Body of pancreas (tissue), 4 donors: Measurements from ENCODE around the gene MTHFD1.

Experiments used
- POLR2A ChIP-seq, 3 donors: fragments of 450-650 bp; IDR thresholded peaks; one replicate each; pipeline ENCODE4 v1.6.1; 2016; ENCODE audit warnings: antibody characterized with exemption in 3 of 3, mild to moderate bottlenecking in 2 of 3
- TF ChIP-seq, protein P1 (sequence below), 7 experiments: fragments of 450-650 bp in 4 of 7; fragments of 200-600 bp in 3 of 7; sonication (generic) in 3 of 7; IDR thresholded peaks; one replicate each; pipeline ENCODE4 v1.5.1; 2016 to 2019; ENCODE audit warnings: antibody characterized with exemption in 7 of 7

DNA sequence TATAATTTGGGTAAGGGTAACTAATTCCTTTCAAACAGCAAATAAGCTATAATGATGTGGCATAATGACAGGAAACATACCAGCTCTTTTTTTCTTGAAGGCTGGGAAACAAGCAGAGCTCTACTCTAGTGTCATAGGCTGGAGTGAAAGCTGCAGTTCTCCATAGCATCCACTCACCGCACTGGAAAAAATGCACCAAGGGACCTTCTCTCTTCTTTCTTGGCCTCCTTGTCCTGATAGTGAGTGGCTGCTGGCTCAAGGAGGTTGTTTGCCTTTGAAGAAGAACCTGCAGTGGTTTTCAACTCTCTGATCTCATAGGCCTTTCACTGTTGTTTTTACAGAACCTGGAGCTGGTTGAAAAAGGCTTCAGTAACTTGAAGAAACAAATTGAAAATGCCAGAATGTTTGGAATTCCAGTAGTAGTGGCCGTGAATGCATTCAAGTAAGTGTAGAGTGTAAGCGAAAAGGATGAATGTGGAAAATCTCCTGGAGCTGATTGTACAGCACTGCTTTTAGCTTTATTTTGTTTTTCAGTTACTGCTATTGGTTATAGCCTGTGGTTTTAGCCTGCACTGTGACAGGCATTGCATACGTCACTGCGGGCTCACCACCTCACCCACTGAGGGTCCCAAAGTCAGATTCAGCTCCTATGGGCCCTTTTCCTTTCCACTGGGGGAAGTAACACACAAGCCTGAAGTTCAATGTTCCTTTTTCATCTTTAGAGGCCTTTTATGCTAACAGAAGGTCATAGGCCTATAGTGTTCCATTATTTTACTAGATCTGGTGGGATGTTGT lies 59.9 kb downstream of the MTHFD1 start:
- TF ChIP-seq, protein P1, sequence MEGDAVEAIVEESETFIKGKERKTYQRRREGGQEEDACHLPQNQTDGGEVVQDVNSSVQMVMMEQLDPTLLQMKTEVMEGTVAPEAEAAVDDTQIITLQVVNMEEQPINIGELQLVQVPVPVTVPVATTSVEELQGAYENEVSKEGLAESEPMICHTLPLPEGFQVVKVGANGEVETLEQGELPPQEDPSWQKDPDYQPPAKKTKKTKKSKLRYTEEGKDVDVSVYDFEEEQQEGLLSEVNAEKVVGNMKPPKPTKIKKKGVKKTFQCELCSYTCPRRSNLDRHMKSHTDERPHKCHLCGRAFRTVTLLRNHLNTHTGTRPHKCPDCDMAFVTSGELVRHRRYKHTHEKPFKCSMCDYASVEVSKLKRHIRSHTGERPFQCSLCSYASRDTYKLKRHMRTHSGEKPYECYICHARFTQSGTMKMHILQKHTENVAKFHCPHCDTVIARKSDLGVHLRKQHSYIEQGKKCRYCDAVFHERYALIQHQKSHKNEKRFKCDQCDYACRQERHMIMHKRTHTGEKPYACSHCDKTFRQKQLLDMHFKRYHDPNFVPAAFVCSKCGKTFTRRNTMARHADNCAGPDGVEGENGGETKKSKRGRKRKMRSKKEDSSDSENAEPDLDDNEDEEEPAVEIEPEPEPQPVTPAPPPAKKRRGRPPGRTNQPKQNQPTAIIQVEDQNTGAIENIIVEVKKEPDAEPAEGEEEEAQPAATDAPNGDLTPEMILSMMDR (IDR thresholded peaks at IDR 0.05): no peak
- no peak for TF ChIP-seq POLR2A (IDR thresholded peaks at IDR 0.05)
